GM18519 (cell line): ENCODE data around the gene TMEM50A.
"Not testable (repeated sequence)": the region's sequence is repeated elsewhere in the genome, so short reads cannot be mapped to it uniquely, and the experiment has no call there.

Experiments
- ATAC-seq: cut with Tn5 transposase; IDR thresholded peaks from one replicate; pipeline ENCODE4 v1.9.1; 2021; ENCODE audit warnings: mild to moderate bottlenecking, moderate library complexity; ENCODE audit not compliant: unreplicated experiment, low FRiP score

Gene TMEM50A

GRCh38 chr1:25329950-25330349 is 8.2 kb upstream of the TMEM50A start:
- not testable (repeated sequence) for ATAC-seq

GRCh38 chr1:25336922-25337354 is 1.2 kb upstream of the TMEM50A start:
- not testable (repeated sequence) for ATAC-seq

GRCh38 chr1:25337483-25338187 is 499 bp upstream of the TMEM50A start:
- peak; percentile 8 for ATAC-seq

- ATAC-seq = no peak
Observed at GRCh38 chr1:25338986-25339385, 852 bp downstream of the TMEM50A start.

GRCh38 chr1:25341746-25342145 is 3.6 kb downstream of the TMEM50A start:
- ATAC-seq = no peak

GRCh38 chr1:25342846-25343245 is 4.7 kb downstream of the TMEM50A start:
- no peak for ATAC-seq

GRCh38 chr1:25343872-25344271 is 5.7 kb downstream of the TMEM50A start:
- ATAC-seq = no peak

- ATAC-seq = no peak
Observed at GRCh38 chr1:25347556-25347955, 9.4 kb downstream of the TMEM50A start.

- ATAC-seq = no peak
Observed at GRCh38 chr1:25349606-25350005, 11.5 kb downstream of the TMEM50A start.

GRCh38 chr1:25355841-25356395 is 17.8 kb downstream of the TMEM50A start:
- no peak for ATAC-seq

GRCh38 chr1:25356441-25356840 is 18.3 kb downstream of the TMEM50A start:
- ATAC-seq = no peak

- no peak for ATAC-seq
Observed at GRCh38 chr1:25356848-25357247, 18.7 kb downstream of the TMEM50A start.

GRCh38 chr1:25360596-25361581 is 22.8 kb downstream of the TMEM50A start:
- no peak for ATAC-seq

GRCh38 chr1:25361901-25362300 is 23.8 kb downstream of the TMEM50A start:
- ATAC-seq = no peak

- not testable (repeated sequence) for ATAC-seq
Observed at GRCh38 chr1:25362634-25363559, 24.8 kb downstream of the TMEM50A start.

- ATAC-seq = no peak
Observed at GRCh38 chr1:25369241-25369640, 31.1 kb downstream of the TMEM50A start.

- ATAC-seq = not testable (repeated sequence)
Observed at GRCh38 chr1:25369691-25370271, 31.6 kb downstream of the TMEM50A start.

GRCh38 chr1:25371757-25372156 is 33.6 kb downstream of the TMEM50A start:
- not testable (repeated sequence) for ATAC-seq

- ATAC-seq = not testable (repeated sequence)
Observed at GRCh38 chr1:25378367-25378766, 40.2 kb downstream of the TMEM50A start.

- ATAC-seq = not testable (repeated sequence)
Observed at GRCh38 chr1:25382543-25382942, 44.4 kb downstream of the TMEM50A start.
